HG03066 (cell line): ENCODE measurements around the gene CACNA2D2.
"Not testable (repeated sequence)": the region's sequence is repeated elsewhere in the genome, so short reads cannot be mapped to it uniquely, and the experiment has no call there.

ENCODE experiments used
- ATAC-seq: cut with Tn5 transposase; IDR thresholded peaks from one replicate; pipeline ENCODE4 v1.9.1; 2021; ENCODE audit warnings: low read depth; ENCODE audit not compliant: unreplicated experiment

The CACNA2D2 gene

DNA sequence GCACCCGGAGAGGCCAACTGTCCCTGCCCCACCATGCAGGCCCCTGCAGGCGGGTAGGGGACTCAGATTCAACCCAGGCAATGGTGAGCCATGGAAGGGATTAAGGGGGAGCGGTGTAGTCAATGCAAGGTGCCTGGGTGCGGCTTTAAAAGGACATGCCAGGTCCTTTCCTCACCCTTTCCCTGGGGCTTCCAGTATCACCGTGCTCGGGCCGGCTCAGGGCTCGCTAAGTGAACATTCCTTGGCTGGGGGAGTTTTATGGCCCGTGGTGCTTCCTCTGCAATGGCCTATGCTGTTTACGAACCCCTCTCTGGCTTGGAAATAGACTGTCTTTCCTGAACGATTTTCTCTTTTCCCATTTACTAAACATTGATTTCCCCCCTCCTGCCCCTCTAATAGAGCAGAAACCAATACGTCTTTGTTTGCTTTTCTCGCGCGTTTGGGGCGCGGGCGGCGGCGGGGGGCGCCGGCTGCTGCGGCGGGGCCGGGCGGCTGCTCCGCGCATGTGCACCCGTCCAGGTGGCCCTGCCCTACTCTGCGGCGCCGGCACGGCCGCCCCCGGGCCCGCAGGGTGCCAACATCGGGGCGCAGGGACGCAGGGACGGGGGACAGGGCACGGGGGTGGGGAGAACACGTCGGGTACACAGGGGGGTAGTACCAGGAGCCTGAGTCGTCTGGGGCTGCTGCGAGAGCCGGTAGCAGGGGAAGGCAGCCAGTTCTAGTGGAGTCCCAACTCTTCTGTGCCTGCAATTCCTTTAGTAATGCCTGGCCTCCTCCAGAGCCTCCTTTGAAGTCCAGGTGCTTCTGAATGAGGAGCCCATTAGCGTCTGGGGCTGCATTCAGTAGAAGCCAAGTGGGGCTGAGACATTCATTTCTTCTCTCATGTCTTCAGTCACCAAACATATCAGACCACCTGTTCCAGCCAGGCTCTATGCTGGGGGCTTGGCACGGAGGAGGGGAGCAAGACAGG lies 26.9 kb upstream of the CACNA2D2 start:
- ATAC-seq: no peak

DNA sequence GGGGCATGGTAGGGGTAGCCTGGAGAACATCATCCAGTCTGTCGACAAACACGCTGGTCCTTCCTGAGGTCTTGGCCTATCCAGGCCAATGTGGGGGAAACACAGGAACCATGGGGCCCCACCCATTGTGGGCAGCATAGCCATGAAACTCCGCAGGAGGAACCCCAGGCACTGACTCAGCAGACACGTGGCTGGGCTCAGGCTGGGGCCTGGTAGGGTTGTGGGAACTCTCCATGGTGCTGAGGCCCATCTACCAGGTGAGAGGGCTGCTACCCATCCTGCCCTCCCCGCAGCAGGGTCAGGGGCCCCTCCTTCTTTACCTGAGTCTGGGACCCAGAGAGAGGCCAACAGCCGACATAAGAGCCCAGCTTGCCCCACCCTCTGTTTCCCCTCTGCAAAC lies 22.6 kb upstream of the CACNA2D2 start:
- no peak for ATAC-seq

DNA sequence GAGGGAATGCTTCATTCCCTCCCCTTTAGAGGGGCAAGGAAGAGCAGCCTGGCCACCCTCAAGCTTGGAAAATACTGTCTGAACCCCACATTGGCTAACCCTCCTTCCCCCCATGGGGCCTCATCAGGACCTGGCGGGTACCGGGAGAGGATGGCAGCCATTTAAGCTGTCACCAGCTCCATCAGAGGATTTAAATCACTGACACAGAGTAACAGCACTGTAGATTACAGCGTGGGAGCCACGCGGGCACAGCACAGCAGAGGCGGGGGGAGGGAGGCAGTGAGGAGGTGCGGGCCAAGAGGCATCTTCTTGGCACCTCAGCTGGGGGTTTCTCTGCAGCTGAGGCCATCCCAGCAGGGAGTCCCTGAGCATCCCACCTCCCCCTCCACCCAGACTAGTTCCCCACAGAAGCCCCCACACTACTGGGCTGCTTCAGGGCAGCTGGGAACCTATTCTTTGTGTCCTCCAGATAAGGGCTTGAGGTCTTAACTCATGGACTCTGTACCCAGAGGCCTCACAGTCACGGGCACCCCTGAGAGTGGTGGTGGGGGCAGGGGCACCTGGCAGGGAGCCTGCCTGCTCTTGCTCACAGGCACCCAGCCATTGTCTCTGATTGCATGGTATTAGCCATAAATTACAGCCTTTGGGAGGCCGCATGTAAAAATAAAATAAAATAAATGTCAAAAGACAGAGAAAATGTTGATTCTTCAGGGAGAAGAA lies 21.9 kb upstream of the CACNA2D2 start:
- ATAC-seq: no peak

DNA sequence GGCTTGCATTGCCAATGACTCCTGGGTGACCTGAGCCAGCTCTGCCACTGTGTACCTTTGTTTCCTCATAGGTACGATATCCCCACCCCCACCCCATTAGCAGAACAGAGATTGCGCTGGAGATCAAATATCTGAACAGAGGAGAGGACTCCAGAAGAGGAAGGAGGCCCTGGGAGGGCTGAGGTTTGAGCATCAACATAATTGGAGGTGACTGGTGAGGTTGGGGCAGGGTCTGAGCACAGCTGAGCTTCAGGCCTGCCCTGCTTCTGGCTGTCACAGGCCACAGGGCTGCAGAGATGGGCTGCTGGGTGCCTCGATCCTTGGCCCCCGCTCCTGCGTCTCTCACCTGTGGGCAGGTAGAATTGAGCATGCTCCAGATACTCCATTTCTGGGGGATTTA lies 21.3 kb upstream of the CACNA2D2 start:
- no peak for ATAC-seq

DNA sequence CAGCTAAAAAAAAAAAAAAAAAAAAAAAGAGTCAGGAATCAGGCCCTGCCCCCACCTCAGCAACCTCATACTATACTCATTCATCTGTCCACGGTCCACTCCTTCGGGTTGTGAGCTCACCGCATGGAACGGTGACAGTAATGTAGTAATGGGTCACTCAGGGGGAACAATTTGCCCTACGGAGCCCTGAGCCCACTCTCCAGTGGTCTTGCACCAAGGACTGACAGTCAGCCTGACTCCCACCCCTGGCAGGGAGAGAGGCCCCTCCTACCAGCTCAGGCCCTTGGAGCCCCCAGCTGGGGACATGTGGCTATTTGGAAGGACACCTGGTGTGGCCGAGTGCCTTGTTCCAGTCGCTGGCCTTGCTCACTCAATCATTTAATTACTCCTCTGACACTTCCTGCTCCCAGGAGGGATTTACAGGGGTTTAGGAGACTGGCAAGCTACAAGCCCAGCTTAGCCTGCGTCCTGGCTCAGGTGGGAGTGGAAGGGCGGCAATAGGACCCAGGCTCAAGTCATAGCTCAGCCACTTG lies 19.9 kb upstream of the CACNA2D2 start:
- no peak for ATAC-seq

DNA sequence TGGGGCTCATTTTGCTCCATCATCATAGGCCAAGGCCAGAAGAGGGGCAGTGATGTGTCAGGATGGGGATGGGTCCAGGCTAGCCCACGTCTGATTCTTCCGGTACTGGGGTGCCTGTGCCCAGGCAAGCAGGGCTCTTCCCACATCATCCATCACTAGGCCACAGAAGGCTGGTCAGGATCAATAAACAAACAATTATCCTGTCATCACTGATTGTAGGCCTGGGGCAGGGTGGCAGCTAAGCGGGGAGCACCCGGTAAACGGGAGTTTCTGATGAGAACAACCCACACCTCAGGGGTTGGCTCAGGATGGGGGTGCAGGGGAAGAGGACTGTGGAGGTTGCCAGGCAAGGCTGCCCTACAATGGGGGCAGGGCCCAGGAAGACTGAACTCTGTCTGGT lies 18.1 kb upstream of the CACNA2D2 start:
- no peak for ATAC-seq

DNA sequence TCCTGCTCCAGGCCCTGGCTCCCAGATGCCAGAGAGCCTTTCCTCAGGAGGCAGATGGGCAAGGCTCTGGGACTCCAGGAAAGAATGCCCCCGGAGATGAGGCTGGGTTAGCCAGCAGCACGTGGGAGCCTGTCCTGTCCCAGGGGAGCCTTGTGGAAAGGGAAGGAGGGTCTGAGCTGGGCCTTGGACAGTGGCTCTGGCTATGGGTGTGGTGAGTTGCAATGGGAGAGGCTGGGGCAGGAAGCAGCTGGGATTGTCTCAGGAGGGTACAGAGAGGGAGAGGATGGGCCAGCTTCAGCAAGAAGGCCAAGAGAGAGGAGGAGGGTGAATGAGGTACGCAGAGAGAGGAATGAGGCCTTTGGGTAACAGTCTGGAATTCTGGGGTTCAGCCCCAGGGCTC lies 17.4 kb upstream of the CACNA2D2 start:
- no peak for ATAC-seq

DNA sequence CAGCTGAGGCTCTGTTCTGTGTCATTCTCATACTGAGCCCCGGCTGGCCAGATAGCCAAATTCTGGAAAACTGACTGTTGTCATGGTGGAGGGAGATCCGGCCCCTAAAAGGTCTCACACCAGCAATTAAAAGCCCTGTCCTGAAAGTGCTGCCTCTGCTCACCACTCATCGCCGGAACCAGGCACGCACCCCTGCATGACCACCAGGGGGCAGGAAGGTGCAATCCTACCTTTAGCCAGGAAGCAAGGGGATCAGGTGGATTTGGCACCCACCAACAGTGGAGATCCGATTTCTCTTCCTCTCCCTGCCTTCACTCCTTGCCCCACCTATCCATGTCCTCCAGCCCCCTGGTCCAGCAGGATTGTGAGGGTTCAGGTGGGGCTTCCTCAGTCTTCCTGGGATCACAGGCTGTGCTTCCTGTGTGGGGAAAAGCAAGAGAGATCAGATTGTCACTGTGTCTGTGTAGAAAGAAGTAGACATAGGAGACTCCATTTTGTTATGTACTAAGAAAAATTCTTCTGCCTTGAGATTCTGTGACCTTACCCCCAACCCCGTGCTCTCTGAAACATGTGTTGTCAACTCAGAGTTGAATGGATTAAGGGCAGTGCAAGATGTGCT lies 16.1 kb upstream of the CACNA2D2 start:
- no peak for ATAC-seq

DNA sequence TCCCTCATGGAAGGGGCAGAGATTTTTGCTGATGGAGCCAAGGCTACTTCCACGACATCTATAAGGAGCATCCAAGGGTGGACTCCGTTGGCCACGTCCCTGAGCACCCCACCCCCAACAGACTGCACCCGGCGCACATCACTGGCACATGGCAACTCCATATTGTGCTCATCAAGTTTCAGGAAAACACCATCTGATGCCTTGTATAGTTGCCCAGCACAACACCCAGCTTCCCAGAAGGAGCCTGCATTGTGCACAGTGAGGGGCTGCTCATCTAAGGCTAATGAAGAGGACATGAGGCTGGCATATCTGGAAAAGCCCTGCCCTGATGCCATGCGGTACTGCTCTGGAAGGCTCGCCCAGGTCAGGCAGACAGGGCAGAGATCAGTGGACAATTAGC lies 15.0 kb upstream of the CACNA2D2 start:
- ATAC-seq: no peak

DNA sequence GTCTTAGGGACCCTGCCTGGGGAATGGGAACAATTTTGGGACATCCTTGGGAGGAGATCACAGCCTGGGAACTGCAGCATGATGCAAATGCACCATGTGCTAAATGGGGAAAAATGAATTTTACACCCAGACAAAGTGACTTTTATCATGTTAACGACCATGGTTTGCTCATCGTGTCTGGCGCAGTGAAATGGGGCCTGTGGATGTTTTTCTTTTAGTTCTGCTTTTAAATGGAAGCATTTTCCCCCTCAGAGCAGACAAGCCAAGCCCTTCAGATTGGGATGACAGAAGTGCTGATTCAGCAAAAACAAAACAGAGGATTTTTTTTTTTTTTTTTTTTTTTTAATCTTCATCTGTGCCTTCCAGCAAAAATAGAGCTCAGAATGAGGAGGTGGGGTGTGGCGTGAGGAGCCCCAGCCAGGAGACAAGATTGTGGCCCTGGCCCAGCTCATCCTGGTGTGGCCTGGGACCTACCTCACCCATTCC lies 14.3 kb upstream of the CACNA2D2 start:
- no peak for ATAC-seq

DNA sequence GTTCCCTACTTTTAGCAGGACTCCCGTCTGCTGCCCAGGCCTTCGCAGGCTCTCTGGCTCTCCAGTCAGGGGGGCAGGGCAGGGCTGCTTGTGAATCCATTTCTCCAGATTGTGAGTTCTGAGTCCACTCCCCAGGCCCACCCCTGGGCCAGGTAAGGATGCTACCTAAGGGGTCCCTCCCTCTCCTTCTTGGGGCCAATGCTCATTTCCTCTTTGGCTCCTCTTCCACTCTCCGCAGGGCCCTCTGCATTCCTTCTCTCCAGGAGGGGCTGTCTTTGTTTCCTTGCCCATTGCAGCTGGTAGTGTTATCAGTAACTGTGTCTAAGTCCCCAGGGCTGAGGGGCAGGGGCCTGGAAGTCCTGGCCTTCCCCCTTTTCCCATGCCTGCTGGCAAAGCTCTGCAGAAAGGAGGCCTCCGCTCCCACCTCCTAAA lies 13.0 kb upstream of the CACNA2D2 start:
- no peak for ATAC-seq

DNA sequence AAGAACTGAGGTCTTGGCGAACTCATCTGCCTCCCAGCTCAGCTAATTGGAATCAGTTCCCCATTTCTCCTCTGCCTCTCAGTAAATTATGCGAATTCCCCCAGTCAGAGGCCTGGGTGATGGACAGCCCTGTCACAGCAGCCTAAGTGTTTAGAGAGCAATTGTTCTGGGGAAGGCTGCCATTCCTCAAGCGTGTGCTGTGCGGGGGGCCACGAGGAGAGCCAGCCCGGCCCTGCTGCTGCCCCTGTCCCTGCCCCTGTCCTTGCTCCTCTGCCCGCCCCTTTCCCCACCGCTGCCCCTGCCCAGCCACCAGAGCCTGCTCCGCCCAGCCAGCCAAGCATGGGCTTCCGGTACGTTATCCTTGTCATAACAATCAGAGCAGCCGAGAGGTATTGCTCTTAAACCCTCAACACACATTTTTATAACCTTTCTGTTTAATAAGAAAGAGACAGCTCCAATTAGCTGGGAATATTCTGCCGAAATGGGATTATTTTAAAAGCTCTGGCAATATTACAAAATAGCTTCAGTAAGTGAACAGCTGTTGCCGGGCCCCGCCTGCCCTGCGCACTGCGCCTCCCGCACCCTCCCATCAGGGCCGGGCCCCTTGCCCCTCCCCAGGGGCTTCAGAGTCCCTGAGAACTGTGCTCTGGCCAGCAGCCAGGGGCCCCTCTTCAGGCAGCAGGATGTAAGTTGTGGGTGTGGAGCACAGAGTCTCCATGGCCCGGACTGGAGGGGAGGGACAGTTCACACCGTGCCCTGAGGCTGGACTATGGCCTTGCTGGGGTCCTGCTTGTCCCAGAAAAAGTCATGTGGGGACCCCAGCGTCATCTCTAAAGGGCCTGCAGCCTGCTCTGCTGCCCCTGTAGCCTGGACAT lies 12.4 kb upstream of the CACNA2D2 start:
- no peak for ATAC-seq

DNA sequence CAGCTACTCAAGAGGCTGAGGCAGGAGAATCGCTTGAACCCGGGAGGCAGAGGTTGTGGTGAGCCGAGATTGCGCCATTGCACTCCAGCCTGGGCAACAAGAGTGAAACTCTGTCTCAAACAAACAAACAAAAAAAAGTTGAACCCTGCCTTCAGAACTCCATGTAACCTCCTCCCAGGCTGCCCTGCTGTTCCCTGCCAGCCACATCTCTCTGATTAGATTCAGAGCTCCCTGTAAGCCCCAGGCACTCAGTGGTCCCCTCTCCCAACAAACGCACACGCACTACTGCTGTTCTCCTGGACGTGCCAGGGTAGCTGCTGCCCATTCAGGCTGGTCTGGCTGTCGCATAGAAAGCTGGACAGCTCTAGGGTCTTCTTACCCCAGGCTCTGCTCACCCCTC lies 9.5 kb upstream of the CACNA2D2 start:
- ATAC-seq: not testable (repeated sequence)

DNA sequence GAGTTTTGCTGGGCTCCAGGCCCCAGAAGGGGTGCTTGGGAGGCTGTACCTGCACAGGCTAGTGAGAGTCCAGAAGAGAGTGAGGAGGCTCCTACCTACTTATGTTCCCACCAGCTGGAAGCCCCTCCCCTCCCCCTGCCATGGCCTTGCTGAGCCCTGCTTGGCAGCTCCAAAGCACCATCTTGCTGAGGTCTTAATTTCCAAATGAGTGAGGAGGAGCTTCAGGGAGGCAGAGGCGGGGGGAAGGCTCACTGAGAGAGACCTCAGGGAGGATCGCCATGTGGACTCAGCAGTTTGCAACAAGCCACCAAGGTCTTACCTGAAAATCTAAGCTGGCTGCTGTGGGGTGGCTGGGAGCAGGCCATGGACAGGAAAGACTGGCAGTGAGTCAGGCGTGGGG lies 8.7 kb upstream of the CACNA2D2 start:
- ATAC-seq: no peak

DNA sequence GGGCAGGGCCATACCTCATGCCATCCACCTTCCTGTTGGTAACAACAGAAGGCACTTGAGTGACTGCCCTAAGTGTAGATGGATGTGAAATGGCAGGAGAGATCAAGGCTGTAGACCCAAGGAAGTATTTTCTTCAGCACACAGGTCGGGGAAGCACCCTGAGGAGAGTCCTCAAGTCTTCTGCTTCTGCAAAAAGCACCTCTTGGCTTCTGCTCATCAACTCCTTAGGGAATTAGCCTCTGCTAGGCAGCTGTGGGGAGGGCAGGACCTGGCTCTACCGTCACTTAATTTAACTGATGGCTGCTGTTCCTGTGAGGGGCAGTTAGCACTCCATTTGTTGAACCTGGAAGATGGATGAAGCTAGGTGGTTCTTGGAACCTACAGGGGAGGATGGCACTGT lies 6.9 kb upstream of the CACNA2D2 start:
- ATAC-seq: no peak

DNA sequence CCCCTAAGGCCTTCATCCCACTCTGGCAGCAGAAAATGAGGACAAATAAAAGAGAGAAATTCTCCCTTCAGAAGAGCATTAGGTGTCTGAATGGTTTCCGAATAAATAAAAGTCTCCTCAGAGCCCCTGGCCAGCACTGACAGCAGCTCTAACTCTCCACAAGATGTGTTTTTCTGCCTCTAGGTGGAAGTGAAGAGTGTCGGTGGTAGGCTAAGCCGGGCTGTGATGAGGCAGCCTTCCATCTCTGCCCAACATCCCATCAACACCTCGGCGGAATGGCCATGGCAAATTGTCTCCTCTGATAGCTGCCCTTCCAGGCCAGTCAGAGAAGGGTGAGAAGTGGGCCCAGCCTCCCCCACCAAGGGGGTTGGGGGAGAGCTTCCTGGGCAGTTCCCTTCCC lies 6.3 kb upstream of the CACNA2D2 start:
- no peak for ATAC-seq

DNA sequence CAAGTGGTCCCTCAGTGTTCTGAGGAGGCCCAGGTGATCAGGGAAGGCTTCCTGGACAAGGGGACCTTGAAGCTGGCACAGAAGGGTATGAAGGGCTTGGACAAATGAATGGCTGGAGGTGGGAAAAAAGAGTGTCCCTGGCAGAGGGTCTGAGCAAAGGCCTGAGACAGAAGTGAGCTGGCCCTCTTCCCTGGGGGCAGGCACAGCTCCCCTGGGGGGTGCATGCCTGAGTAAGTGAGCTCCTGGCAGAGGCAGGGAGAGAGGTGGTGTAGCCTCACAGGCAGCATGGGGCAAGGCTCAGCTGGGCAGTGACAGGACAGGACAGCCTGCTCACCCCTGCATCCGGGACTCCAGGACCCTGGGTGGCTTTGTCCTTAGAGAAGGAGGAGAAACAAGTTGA lies 5.4 kb upstream of the CACNA2D2 start:
- ATAC-seq: no peak

DNA sequence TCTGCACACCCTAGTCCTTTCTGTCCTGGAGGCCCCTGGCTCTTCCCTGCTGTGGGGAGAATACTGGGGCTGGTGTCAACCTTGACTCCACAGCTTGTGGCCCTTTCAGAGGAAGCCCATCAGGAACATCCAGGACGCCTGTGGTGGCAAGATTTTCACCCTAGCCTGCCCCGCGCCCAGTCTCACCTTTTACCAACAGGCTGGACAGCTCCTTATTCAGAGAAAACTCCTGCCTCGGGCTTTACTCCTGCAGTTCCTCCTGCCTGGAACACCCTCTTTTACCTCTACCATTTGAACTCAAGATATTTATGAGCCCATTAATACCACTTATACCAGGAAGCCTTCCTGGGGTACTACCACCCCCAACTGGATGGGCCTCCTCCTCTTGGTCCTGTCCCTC lies 2.7 kb upstream of the CACNA2D2 start:
- ATAC-seq: no peak

DNA sequence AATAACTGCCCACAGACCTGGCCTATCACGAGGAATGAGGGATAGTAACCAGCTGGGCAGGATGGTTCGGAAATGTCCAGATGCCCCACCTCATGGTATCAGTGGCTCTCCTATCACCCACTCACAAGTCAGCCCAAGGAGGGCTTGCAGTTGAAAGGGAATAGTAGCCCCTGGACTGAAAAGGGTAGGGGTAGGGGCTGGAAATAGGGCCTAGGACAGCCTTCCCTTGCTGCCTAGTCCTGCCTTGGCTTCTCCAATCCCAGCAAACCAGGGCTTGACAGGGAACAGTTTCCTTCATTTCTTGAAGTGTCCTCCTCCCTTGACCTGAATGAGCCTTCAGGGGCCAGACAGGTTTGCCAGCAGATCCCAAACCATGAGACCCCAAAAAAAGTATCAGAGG lies 1.2 kb upstream of the CACNA2D2 start:
- no peak for ATAC-seq
